HepG2 (cell line): ENCODE results near the gene SLC44A4. TPM values are rescaled to one million over a fixed set of nuclear protein-coding genes. Genes with fewer than 3 reads are reported as not detected.

ENCODE experiments used
- ATM ChIP-seq: fragments of 450-650 bp; IDR thresholded peaks from 2 replicates; pipeline ENCODE4 v1.7.1; 2017; ENCODE audit warnings: mild to moderate bottlenecking, borderline replicate concordance
- CENPX ChIP-seq: sonication (generic); formaldehyde crosslinking; IDR thresholded peaks from 2 replicates; pipeline ENCODE4 v1.9.0; 2021; ENCODE audit warnings: mild to moderate bottlenecking, missing genetic modification reagents, moderate library complexity
- CREM ChIP-seq, 2 experiments: sonication (generic) in 1 of 2; formaldehyde crosslinking in 1 of 2; IDR thresholded peaks; 2 replicates each; pipeline versions ENCODE4 v1.4.0 to v1.6.1; 2016 to 2020; ENCODE audit warnings: antibody characterized with exemption in 1 of 2, mild to moderate bottlenecking in 1 of 2, missing genetic modification reagents in 1 of 2
- EEA1 ChIP-seq: sonication (generic); formaldehyde crosslinking; IDR thresholded peaks from 2 replicates; pipeline ENCODE4 v1.5.1; 2020; ENCODE audit warnings: mild to moderate bottlenecking, missing genetic modification reagents, borderline replicate concordance
- GZF1 ChIP-seq: sonication (generic); formaldehyde crosslinking; IDR thresholded peaks from 2 replicates; pipeline ENCODE4 v1.5.1; 2020; ENCODE audit warnings: mild to moderate bottlenecking, missing genetic modification reagents
- HDAC6 ChIP-seq: fragments of 200-600 bp; sonication (generic); IDR thresholded peaks from 2 replicates; pipeline ENCODE4 v1.7.0; 2017; ENCODE audit warnings: mild to moderate bottlenecking, antibody characterized with exemption, low read length, low read depth
- HOXA3 ChIP-seq: sonication (generic); formaldehyde crosslinking; IDR thresholded peaks from 2 replicates; pipeline ENCODE4 v1.5.0; 2020; ENCODE audit warnings: missing genetic modification reagents
- STAG1 ChIP-seq: sonication (generic); formaldehyde crosslinking; IDR thresholded peaks from 2 replicates; pipeline ENCODE4 v1.4.0; 2020; ENCODE audit warnings: missing genetic modification reagents
- TBL1XR1 ChIP-seq: fragments of 150-350 bp; IDR thresholded peaks from 2 replicates; pipeline ENCODE4 v1.6.1; 2014; ENCODE audit warnings: borderline replicate concordance, low read length; ENCODE audit not compliant: partially characterized antibody
- TBX2 ChIP-seq: sonication (generic); formaldehyde crosslinking; IDR thresholded peaks from 2 replicates; pipeline ENCODE4 v1.5.0; 2020; ENCODE audit warnings: missing genetic modification reagents, mild to moderate bottlenecking, borderline replicate concordance
- TGIF2 ChIP-seq: IDR thresholded peaks from 2 replicates; pipeline ENCODE4 v1.6.1; 2016; ENCODE audit warnings: control low read depth, missing compliant biosample characterization
- ZFP36L2 ChIP-seq: sonication (generic); formaldehyde crosslinking; IDR thresholded peaks from 2 replicates; pipeline ENCODE4 v1.4.0; 2020; ENCODE audit warnings: missing genetic modification reagents
- ZFX ChIP-seq: sonication (generic); formaldehyde crosslinking; IDR thresholded peaks from 2 replicates; pipeline ENCODE4 v1.4.0; 2020; ENCODE audit warnings: mild to moderate bottlenecking, low read depth, missing genetic modification reagents, moderate library complexity
- ZNF24 ChIP-seq: fragments of 450-650 bp; IDR thresholded peaks from 2 replicates; pipeline ENCODE4 v1.6.1; 2017; ENCODE audit warnings: antibody characterized with exemption, mild to moderate bottlenecking
- ZNF33B ChIP-seq: sonication (generic); formaldehyde crosslinking; IDR thresholded peaks from 2 replicates; pipeline ENCODE4 v1.5.1; 2020; ENCODE audit warnings: mild to moderate bottlenecking, missing genetic modification reagents
- ZNF34 ChIP-seq: sonication (generic); formaldehyde crosslinking; IDR thresholded peaks from 2 replicates; pipeline ENCODE4 v1.4.0; 2020; ENCODE audit warnings: mild to moderate bottlenecking, missing genetic modification reagents, borderline replicate concordance
- ZNF343 ChIP-seq: sonication (generic); formaldehyde crosslinking; IDR thresholded peaks from 2 replicates; pipeline ENCODE4 v1.4.0; 2020; ENCODE audit warnings: mild to moderate bottlenecking, missing genetic modification reagents
- ZNF367 ChIP-seq: sonication (generic); formaldehyde crosslinking; IDR thresholded peaks from 2 replicates; pipeline ENCODE4 v1.4.0; 2020; ENCODE audit warnings: missing genetic modification reagents, borderline replicate concordance
- ZNF414 ChIP-seq: sonication (generic); formaldehyde crosslinking; IDR thresholded peaks from 2 replicates; pipeline ENCODE4 v1.5.0; 2020; ENCODE audit warnings: missing genetic modification reagents
- ZNF605 ChIP-seq: sonication (generic); formaldehyde crosslinking; IDR thresholded peaks from 2 replicates; pipeline ENCODE4 v1.8.0; 2022; ENCODE audit warnings: mild to moderate bottlenecking, missing genetic modification reagents
- ZNF660 ChIP-seq: sonication (generic); formaldehyde crosslinking; IDR thresholded peaks from 2 replicates; pipeline ENCODE4 v1.5.1; 2020; ENCODE audit warnings: mild to moderate bottlenecking, low read depth, missing genetic modification reagents, borderline replicate concordance
- ZNF724P ChIP-seq: sonication (generic); formaldehyde crosslinking; IDR thresholded peaks from 2 replicates; pipeline ENCODE4 v1.8.0; 2022; ENCODE audit warnings: missing genetic modification reagents, borderline replicate concordance
- ZNF749 ChIP-seq: sonication (generic); formaldehyde crosslinking; IDR thresholded peaks from 2 replicates; pipeline ENCODE4 v1.8.0; 2022; ENCODE audit warnings: mild to moderate bottlenecking, missing genetic modification reagents, moderate library complexity, borderline replicate concordance
- ZNF761 ChIP-seq: sonication (generic); formaldehyde crosslinking; conservative IDR thresholded peaks from 2 replicates; pipeline ENCODE4 v1.4.0; 2020; ENCODE audit warnings: mild to moderate bottlenecking, missing genetic modification reagents
- ZNF777 ChIP-seq: sonication (generic); formaldehyde crosslinking; IDR thresholded peaks from 2 replicates; pipeline ENCODE4 v1.4.0; 2020; ENCODE audit warnings: missing genetic modification reagents
- ZSCAN25 ChIP-seq: sonication (generic); formaldehyde crosslinking; IDR thresholded peaks from 2 replicates; pipeline ENCODE4 v1.8.0; 2022; ENCODE audit warnings: mild to moderate bottlenecking, missing genetic modification reagents
- ZSCAN30 ChIP-seq: sonication (generic); formaldehyde crosslinking; IDR thresholded peaks from 2 replicates; pipeline ENCODE4 v1.5.0; 2020; ENCODE audit warnings: mild to moderate bottlenecking, missing genetic modification reagents
- polyA plus RNA-seq, 8 experiments: library from polyadenylated mRNA; depleted of rRNA in 3 of 8; stranded (reverse) in 7 of 8; unstranded in 1 of 8; fragments of >200 nt; fragmentation: Illumina TruSeq in 4 of 8; extraction: Trizol in 4 of 8; gene quantifications; 2 replicates each; pipeline versions ENCODE4 v1.2.1 to v1.2.3, GENCODE V29; 2011 to 2016; ENCODE audit warnings: low read depth in 4 of 8, missing spikeins in 1 of 8, mixed read lengths in 1 of 8; ENCODE audit not compliant: insufficient read depth in 1 of 8
- total RNA-seq, 5 experiments: library from RNA; depleted of rRNA; stranded (reverse); fragments of >200 nt; fragmentation: Illumina TruSeq; extraction: Trizol; gene quantifications; 2 replicates each; pipeline ENCODE4 v1.2.3, GENCODE V29; 2016; ENCODE audit warnings: low read depth in 1 of 5
- TF ChIP-seq, protein P1 (sequence below): sonication (generic); formaldehyde crosslinking; IDR thresholded peaks from 2 replicates; pipeline ENCODE4 v1.4.0; 2020; ENCODE audit warnings: mild to moderate bottlenecking, missing genetic modification reagents
- TF ChIP-seq, protein P2 (sequence below): IDR thresholded peaks from 2 replicates; pipeline ENCODE4 v1.6.1; 2012; ENCODE audit warnings: low read depth, low read length, improper control_type of control experiment
- TF ChIP-seq, protein P3 (sequence below): sonication (generic); formaldehyde crosslinking; IDR thresholded peaks from 2 replicates; pipeline ENCODE4 v1.4.0; 2020; ENCODE audit warnings: mild to moderate bottlenecking, missing genetic modification reagents

Gene SLC44A4
- total and polyA plus RNA-seq, 2 of the 13 experiments (the other 11 are each of a cell fraction or from before 2014, with no cell fraction given): 3.5 to 5.9 TPM

- TF ChIP-seq ZNF414 (CRISPR knock-in tag): peak; percentile 62; the same call in 1 of the 2 replicates
- no peak for TF ChIP-seq ZNF34
- TF ChIP-seq CREM (IDR thresholded peaks at IDR 0.05): peak; percentile 83
- TF ChIP-seq CREM (CRISPR knock-in tag; IDR thresholded peaks at IDR 0.05): no peak
- peak; percentile 90 for TF ChIP-seq TBX2 (CRISPR knock-in tag)
- no peak for TF ChIP-seq ATM
- peak; percentile 16; the same call in 1 of the 2 replicates for TF ChIP-seq ZNF33B
- no peak for TF ChIP-seq ZFP36L2 (CRISPR knock-in tag)
- no peak for TF ChIP-seq ZNF660
- TF ChIP-seq ZNF367 (CRISPR knock-in tag): no peak
- TF ChIP-seq, protein P1, sequence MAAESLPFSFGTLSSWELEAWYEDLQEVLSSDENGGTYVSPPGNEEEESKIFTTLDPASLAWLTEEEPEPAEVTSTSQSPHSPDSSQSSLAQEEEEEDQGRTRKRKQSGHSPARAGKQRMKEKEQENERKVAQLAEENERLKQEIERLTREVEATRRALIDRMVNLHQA (CRISPR knock-in tag): no peak
- peak; percentile 87 for TF ChIP-seq TGIF2 (CRISPR knock-in tag)
- no peak for TF ChIP-seq ZNF777 (CRISPR knock-in tag)
- TF ChIP-seq ZFX (CRISPR knock-in tag): peak; percentile 40; the same call in 1 of the 2 replicates
- TF ChIP-seq ZNF749 (CRISPR knock-in tag): no peak; the same call in 1 of the 2 replicates
- TF ChIP-seq ZNF761 (CRISPR knock-in tag): no peak
- 0 out of 2 replicates have a peak, but pooled peaks have one; percentile 30 for TF ChIP-seq ZNF724P (CRISPR knock-in tag)
- TF ChIP-seq ZSCAN25 (CRISPR knock-in tag): no peak
- peak; percentile 73; the same call in 1 of the 2 replicates for TF ChIP-seq ZSCAN30 (CRISPR knock-in tag)
- TF ChIP-seq TBL1XR1: peak; percentile 78
- TF ChIP-seq STAG1: no peak
- no peak for TF ChIP-seq HDAC6
- TF ChIP-seq ZNF343 (CRISPR knock-in tag): no peak
- no peak for TF ChIP-seq CENPX
- no peak for TF ChIP-seq GZF1
- peak; percentile 93 for TF ChIP-seq HOXA3 (CRISPR knock-in tag)
- TF ChIP-seq, protein P2, sequence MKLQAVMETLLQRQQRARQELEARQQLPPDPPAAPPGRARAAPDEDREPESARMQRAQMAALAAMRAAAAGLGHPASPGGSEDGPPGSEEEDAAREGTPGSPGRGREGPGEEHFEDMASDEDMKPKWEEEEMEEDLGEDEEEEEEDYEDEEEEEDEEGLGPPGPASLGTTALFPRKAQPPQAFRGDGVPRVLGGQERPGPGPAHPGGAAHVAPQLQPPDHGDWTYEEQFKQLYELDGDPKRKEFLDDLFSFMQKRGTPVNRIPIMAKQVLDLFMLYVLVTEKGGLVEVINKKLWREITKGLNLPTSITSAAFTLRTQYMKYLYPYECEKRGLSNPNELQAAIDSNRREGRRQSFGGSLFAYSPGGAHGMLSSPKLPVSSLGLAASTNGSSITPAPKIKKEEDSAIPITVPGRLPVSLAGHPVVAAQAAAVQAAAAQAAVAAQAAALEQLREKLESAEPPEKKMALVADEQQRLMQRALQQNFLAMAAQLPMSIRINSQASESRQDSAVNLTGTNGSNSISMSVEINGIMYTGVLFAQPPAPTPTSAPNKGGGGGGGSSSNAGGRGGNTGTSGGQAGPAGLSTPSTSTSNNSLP: peak; percentile 90
- peak; percentile 31; the same call in 1 of the 2 replicates for TF ChIP-seq ZNF24
- TF ChIP-seq, protein P3, sequence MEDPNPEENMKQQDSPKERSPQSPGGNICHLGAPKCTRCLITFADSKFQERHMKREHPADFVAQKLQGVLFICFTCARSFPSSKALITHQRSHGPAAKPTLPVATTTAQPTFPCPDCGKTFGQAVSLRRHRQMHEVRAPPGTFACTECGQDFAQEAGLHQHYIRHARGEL (CRISPR knock-in tag): no peak
- TF ChIP-seq EEA1 (CRISPR knock-in tag): peak; percentile 59; the same call in 1 of the 2 replicates
- peak; percentile 90 for TF ChIP-seq ZNF605
These were observed 48.6 kb upstream of the SLC44A4 start, which contains the start of gene C2 (continued) for GRCh38 chr6:31927242-31927862.
